ENCODE results near the gene GEMIN7.

The GEMIN7 gene

GRCh38 chr19:45040059-45040771, 38.8 kb upstream of the GEMIN7 start:
- Histone ChIP-seq H3K27ac (ENCODE audit: low read depth, low read length) (peak overlapping the region; percentile 88; the same call in 1 of the 2 replicates), H4K20me1 (ENCODE audit: low read depth, low read length) (peaks cover 5% of the 10 kb centered on the region; the same call in 1 of the 2 replicates), H3K4me2 (ENCODE audit: low read depth, low read length, poor library complexity, severe bottlenecking) (peak overlapping the region; percentile 88), H3K27me3 (ENCODE audit: low read length) (no peaks in the 10 kb centered on the region), H3K9ac (ENCODE audit: low read length) (peak overlapping the region; percentile 99), H2AFZ (ENCODE audit: low read depth, low read length, severe bottlenecking) (no peak overlapping the region), H3K79me2 (ENCODE audit: insufficient read depth, low read length) (peaks cover 44% of the 10 kb centered on the region), H3K36me3 (ENCODE audit: low read length) (0 out of 2 replicates have a peak, but pooled peaks cover 3% of the 10 kb centered on the region), H3F3A (ENCODE audit: insufficient read depth) (peaks cover 18% of the 10 kb centered on the region), H3K9me3 (ENCODE audit: insufficient read depth, low read length) (no peaks in the 10 kb centered on the region), H3K4me3 (ENCODE audit: insufficient read depth, low read length, poor library complexity, severe bottlenecking) (peak overlapping the region; percentile 99), H3K9me2 (replicated peaks; ENCODE audit: insufficient read depth, low read length) (no peaks in the 10 kb centered on the region)
- TF ChIP-seq EZH2phosphoT487 (conservative IDR thresholded peaks at IDR 0.05; ENCODE audit: low read length) (no peak), CTCF (IDR thresholded peaks at IDR 0.05; ENCODE audit: insufficient read depth, low read length, poor library complexity, severe bottlenecking) (no peak)

GRCh38 chr19:45041125-45041524, 37.9 kb upstream of the GEMIN7 start:
- Histone ChIP-seq H3K27ac (ENCODE audit: low read depth, low read length) (peak overlapping the region; percentile 50), H3K4me3 (ENCODE audit: insufficient read depth, low read length, poor library complexity, severe bottlenecking) (no peak overlapping the region), H3K36me3 (ENCODE audit: low read length) (no peaks in the 10 kb centered on the region), H4K20me1 (ENCODE audit: low read depth, low read length) (peaks cover 5% of the 10 kb centered on the region; the same call in 1 of the 2 replicates), H3K9ac (ENCODE audit: low read length) (no peak overlapping the region; the same call in 1 of the 2 replicates), H3K9me2 (replicated peaks; ENCODE audit: insufficient read depth, low read length) (no peaks in the 10 kb centered on the region), H3K4me2 (ENCODE audit: low read depth, low read length, poor library complexity, severe bottlenecking) (peak overlapping the region; percentile 88), H3K27me3 (ENCODE audit: low read length) (no peaks in the 10 kb centered on the region), H3K79me2 (ENCODE audit: insufficient read depth, low read length) (peaks cover 53% of the 10 kb centered on the region), H2AFZ (ENCODE audit: low read depth, low read length, severe bottlenecking) (no peak overlapping the region), H3K9me3 (ENCODE audit: insufficient read depth, low read length) (no peaks in the 10 kb centered on the region), H3F3A (ENCODE audit: insufficient read depth) (peaks cover 18% of the 10 kb centered on the region)
- TF ChIP-seq CTCF (IDR thresholded peaks at IDR 0.05; ENCODE audit: insufficient read depth, low read length, poor library complexity, severe bottlenecking) = no peak
- no peak for TF ChIP-seq EZH2phosphoT487 (conservative IDR thresholded peaks at IDR 0.05; ENCODE audit: low read length)

GRCh38 chr19:45045671-45046353, 33.2 kb upstream of the GEMIN7 start:
- Histone ChIP-seq H3K79me2 (ENCODE audit: insufficient read depth, low read length) (peaks cover 78% of the 10 kb centered on the region), H3K27ac (ENCODE audit: low read depth, low read length) (peak overlapping the region; percentile 96), H3K9ac (ENCODE audit: low read length) (peak overlapping the region; percentile 60; the same call in 1 of the 2 replicates), H3K4me3 (ENCODE audit: insufficient read depth, low read length, poor library complexity, severe bottlenecking) (no peak overlapping the region), H3K27me3 (ENCODE audit: low read length) (no peaks in the 10 kb centered on the region), H3K9me2 (replicated peaks; ENCODE audit: insufficient read depth, low read length) (no peaks in the 10 kb centered on the region), H4K20me1 (ENCODE audit: low read depth, low read length) (no peaks in the 10 kb centered on the region), H3K36me3 (ENCODE audit: low read length) (no peaks in the 10 kb centered on the region), H3K4me2 (ENCODE audit: low read depth, low read length, poor library complexity, severe bottlenecking) (peak overlapping the region; percentile 95), H2AFZ (ENCODE audit: low read depth, low read length, severe bottlenecking) (no peak overlapping the region), H3K9me3 (ENCODE audit: insufficient read depth, low read length) (no peaks in the 10 kb centered on the region), H3F3A (ENCODE audit: insufficient read depth) (peaks cover 21% of the 10 kb centered on the region)
- TF ChIP-seq EZH2phosphoT487 (conservative IDR thresholded peaks at IDR 0.05; ENCODE audit: low read length) (no peak), CTCF (IDR thresholded peaks at IDR 0.05; ENCODE audit: insufficient read depth, low read length, poor library complexity, severe bottlenecking) (no peak)

Data from SU-DHL-6 (cell line).